Pancreas (tissue), 10 donors: Measurements from ENCODE around the gene TARP.

Experiments used
- ATAC-seq, 4 donors: fragments of 200-7000 bp; cut with Tn5 transposase; one replicate each; pipeline versions ENCODE4 v1.8.0 to v1.9.1; 2020; ENCODE audit warnings: mild to moderate bottlenecking in 4 of 4, moderate library complexity in 4 of 4
- DNase-seq, 6 donors: peaks; one replicate each; pipeline ENCODE4 v3.0.0-alpha.2; 2020
- FAIRE-seq: peaks from 2 replicates; lab custom pipeline; 2012; peaks lifted over from hg19 to GRCh38; lab: Jason Lieb, UNC
- H3K27ac ChIP-seq, 4 donors: fragments of 200-600 bp; sonication (generic); 1 replicate in 3 of 4; 2 replicates in 1 of 4; pipeline versions ENCODE4 v1.5.0 to v1.8.0; 2020
- H3K27me3 ChIP-seq, 4 donors: fragments of 200-600 bp; one replicate each; pipeline ENCODE4 v1.8.0; 2021
- H3K36me3 ChIP-seq, 3 donors: fragments of 200-600 bp; sonication (generic) in 1 of 3; one replicate each; pipeline versions ENCODE4 v1.5.0 to v1.8.0; 2020 to 2021
- H3K4me1 ChIP-seq, 3 donors: fragments of 200-600 bp; one replicate each; pipeline ENCODE4 v1.8.0; 2021
- H3K4me3 ChIP-seq, 4 donors: fragments of 200-600 bp; sonication (generic) in 2 of 4; one replicate each; pipeline versions ENCODE4 v1.5.0 to v1.8.0; 2020 to 2021
- H3K9me3 ChIP-seq, 4 donors: fragments of 200-600 bp; one replicate each; pipeline ENCODE4 v1.8.0; 2021
- WGBS, 2 donors: extraction: QIAGEN DNeasy Blood & Tissue Kit; methylation state at CpG; one replicate each; pipeline ENCODE4 v1.1.7; 2013; 5-methylcytosine and 5-hydroxymethylcytosine counted together
- intact Hi-C, 3 donors: fragments of 100-400 bp; cut with DNase I; formaldehyde crosslinking; loops; one replicate each; pipeline versions ENCODE4 v1.11.1 to v1.14.2; 2022
- TF ChIP-seq, protein P1 (sequence below), 4 donors: fragments of 200-600 bp; sonication (generic) in 3 of 4; IDR thresholded peaks; one replicate each; pipeline versions ENCODE4 v1.5.0 to v1.8.0; 2021; ENCODE audit warnings: antibody characterized with exemption in 4 of 4
- donor health status: healthy with polysubstance abuse.
- donor health status: DM: no; HTN: no; CAD: no; lungs with moderate emphysema.
- donor health status: DM: no; HTN: no; CAD: no.
- donor health status: control.
- donor health status: control.
- donor health status: Bipolar disorder and iron deficiency.
- donor health status: DM: yes; HTN: yes; CAD: no.
- donor health status: DM: no; HTN: no; CAD: no.
- donor health status: DM: no; HTN: no; CAD: no.
- donor health status: DM: yes; HTN: yes; CAD: no.

Gene TARP

DNA sequence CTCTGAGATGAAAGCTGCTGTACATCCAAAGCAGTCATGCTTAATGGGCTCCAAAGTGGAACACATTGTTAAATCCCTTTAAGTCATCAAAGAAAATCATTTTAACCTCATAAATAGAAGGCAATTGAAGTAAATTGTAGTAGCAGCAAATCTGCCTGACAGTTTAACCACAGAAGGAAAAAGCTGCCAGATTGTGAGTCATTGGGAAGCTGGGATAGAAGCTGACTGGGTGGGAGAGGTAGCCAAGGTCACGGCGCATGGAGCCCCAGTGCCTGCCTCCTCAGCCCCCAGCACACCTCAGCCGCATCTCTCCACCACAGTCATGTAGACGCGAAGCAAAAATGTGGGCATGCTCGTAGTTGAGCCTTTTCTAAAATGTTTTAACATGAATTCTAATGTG is 44.0 kb downstream of the TARP start:
- H3K27me3 ChIP-seq, result no peaks in the 10 kb centered on the region
- no peak overlapping the region for H3K27ac ChIP-seq
- intact Hi-C loops, result loop anchor here in 2 of 3 donors (10.0 kb wide), 2 partner anchors 325 to 335 kb away; no protein-coding TSS in a partner anchor
- H3K4me1 ChIP-seq, result no peaks in the 10 kb centered on the region
- 95 to 96% methylated on average over 6 of the region's 6 CpGs for WGBS, 2 donors
- H3K36me3 ChIP-seq, result peaks cover 0 to 13% (median 5%) of the 10 kb centered on the region in 3 donors
- no peak overlapping the region for H3K4me3 ChIP-seq
- FAIRE-seq (no peak), ATAC-seq (no peak), DNase-seq (no peak)
- TF ChIP-seq, protein P1, sequence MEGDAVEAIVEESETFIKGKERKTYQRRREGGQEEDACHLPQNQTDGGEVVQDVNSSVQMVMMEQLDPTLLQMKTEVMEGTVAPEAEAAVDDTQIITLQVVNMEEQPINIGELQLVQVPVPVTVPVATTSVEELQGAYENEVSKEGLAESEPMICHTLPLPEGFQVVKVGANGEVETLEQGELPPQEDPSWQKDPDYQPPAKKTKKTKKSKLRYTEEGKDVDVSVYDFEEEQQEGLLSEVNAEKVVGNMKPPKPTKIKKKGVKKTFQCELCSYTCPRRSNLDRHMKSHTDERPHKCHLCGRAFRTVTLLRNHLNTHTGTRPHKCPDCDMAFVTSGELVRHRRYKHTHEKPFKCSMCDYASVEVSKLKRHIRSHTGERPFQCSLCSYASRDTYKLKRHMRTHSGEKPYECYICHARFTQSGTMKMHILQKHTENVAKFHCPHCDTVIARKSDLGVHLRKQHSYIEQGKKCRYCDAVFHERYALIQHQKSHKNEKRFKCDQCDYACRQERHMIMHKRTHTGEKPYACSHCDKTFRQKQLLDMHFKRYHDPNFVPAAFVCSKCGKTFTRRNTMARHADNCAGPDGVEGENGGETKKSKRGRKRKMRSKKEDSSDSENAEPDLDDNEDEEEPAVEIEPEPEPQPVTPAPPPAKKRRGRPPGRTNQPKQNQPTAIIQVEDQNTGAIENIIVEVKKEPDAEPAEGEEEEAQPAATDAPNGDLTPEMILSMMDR (IDR thresholded peaks at IDR 0.05), result no peak
- no peaks in the 10 kb centered on the region for H3K9me3 ChIP-seq

DNA sequence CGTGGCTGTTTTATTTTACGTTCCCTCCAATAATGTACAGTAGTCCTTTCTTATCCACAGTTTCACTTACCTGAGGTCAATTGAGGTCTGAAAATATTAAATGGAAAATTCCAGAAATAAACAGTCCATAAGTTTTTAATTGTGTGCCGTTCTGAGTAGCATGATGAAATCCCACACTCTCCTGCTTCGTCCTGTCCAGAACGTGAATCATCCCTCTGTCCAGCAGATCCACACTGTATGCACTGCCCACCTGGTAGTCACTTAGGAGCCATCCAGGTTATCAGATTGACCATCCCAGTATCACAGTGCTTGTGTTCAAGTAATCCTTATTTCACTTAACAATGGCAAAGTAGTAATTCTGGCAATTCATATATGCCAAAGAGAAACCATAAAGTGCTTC is 49.0 kb downstream of the TARP start:
- TF ChIP-seq, protein P1 (IDR thresholded peaks at IDR 0.05), result no peak
- Histone ChIP-seq H3K27ac (no peak overlapping the region), H3K4me3 (no peak overlapping the region), H3K4me1 (no peaks in the 10 kb centered on the region), H3K36me3 (peaks cover 0 to 17% (median 5%) of the 10 kb centered on the region in 3 donors), H3K27me3 (no peaks in the 10 kb centered on the region), H3K9me3 (no peaks in the 10 kb centered on the region)
- intact Hi-C loops, result loop anchor here (5.0 to 10.0 kb wide), 3 partner anchors 117 to 330 kb away; no protein-coding TSS in a partner anchor
- FAIRE-seq (no peak), DNase-seq (no peak), ATAC-seq (no peak)
- WGBS, 2 donors, result 85 to 92% methylated on average over 5 of the region's 5 CpGs

DNA sequence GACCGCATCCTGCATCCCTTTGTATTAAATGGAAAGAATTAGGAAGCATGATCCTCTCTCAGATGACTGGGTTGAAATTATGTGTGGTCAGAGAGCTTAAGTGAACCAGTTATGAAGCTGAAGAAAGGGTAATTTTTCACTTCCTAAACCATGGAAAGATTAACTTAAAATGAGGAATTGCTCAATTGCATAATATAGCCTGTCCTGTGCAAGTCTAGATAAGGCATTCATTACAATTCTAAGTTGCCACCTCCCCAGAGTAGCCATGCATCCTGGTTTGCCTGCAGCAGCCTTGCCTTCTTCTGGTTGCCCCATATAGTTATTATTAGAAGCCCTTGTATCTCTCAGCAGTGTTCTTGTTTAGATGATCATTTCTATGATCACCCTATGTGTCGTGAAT is 50.1 kb downstream of the TARP start:
- Histone ChIP-seq H3K4me1 (no peaks in the 10 kb centered on the region), H3K36me3 (peaks cover 0 to 13% (median 0%) of the 10 kb centered on the region in 3 donors), H3K27me3 (no peaks in the 10 kb centered on the region), H3K27ac (no peak overlapping the region), H3K4me3 (no peak overlapping the region), H3K9me3 (no peaks in the 10 kb centered on the region)
- TF ChIP-seq, protein P1 (IDR thresholded peaks at IDR 0.05), result no peak
- intact Hi-C loops, result loop anchor here (5.0 to 10.0 kb wide), 3 partner anchors 116 to 329 kb away; no protein-coding TSS in a partner anchor
- DNase-seq (no peak), ATAC-seq (no peak), FAIRE-seq (no peak)
- 85 to 93% methylated on average over 2 of the region's 2 CpGs for WGBS, 2 donors

DNA sequence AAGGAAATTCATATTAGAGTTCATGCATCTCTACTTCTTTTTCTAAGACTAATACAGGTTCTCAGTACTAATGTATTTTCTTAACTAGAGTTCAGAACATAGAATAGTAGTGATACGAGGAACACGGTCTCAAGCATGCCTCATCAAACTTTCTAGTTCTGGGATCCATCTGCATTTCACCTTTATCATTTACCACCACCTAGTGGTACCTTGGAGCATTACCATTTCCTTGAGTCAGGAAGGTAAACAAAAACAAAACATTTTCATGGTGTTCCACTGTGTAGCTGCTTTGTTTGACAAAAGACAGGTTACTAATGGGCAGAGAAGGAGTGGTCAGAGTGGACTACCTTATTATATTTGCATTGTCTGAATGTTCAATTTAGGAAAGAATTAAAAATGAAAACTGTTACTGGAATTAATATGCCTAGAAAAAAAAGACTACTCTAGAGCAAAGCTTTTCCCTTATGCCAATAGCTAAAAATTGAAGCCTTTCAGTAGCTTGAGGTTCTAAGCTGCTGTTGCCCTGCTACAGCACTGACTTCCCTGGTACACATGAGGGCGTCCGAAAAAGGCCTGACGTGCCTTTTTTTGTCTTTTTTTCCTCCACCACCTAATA is 50.8 kb downstream of the TARP start:
- no peak overlapping the region for H3K27ac ChIP-seq
- ATAC-seq, result peak; percentile 88 to 97 (median 93)
- H3K4me1 ChIP-seq, result no peaks in the 10 kb centered on the region
- DNase-seq, result peak in 2 of 6 donors; percentile 17 to 29
- H3K4me3 ChIP-seq, result no peak overlapping the region
- no peaks in the 10 kb centered on the region for H3K9me3 ChIP-seq
- H3K27me3 ChIP-seq, result no peaks in the 10 kb centered on the region
- intact Hi-C loops, result loop anchor here (5.0 to 10.0 kb wide), 3 partner anchors 115 to 328 kb away; no protein-coding TSS in a partner anchor
- peak; percentile 88 for FAIRE-seq
- TF ChIP-seq, protein P1 (IDR thresholded peaks at IDR 0.05), result peak; percentile 68 to 85 (median 76)
- 60% methylated on average over 5 of the region's 5 CpGs for WGBS, 2 donors
- H3K36me3 ChIP-seq, result peaks cover 0 to 14% (median 0%) of the 10 kb centered on the region in 3 donors

DNA sequence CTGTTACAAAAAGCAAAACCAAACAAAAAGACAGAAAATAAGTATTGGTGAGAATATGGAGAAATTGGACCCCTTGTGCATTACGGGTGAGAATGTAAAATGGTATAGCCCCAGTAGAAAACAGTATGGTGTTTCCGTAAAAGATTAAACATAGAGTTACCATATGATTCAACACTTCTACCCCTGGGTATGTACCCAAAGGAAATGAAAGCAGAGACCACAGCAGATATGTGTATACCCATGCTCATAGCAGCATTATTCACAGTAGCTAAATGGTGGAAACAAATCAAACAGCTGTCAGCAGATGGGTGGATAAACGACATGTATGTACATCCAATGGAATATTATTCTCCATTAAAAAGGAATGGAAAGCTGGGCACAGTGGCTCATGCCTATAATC is 53.0 kb downstream of the TARP start:
- FAIRE-seq (no peak), DNase-seq (no peak), ATAC-seq (no peak)
- Histone ChIP-seq H3K27me3 (no peaks in the 10 kb centered on the region), H3K4me1 (peaks cover 0 to 6% (median 3%) of the 10 kb centered on the region in 3 donors), H3K9me3 (no peaks in the 10 kb centered on the region), H3K4me3 (no peak overlapping the region), H3K36me3 (peaks cover 0 to 22% (median 0%) of the 10 kb centered on the region in 3 donors), H3K27ac (no peak overlapping the region)
- intact Hi-C loops, result loop anchor here (5.0 to 10.0 kb wide), 3 partner anchors 113 to 326 kb away; no protein-coding TSS in a partner anchor
- TF ChIP-seq, protein P1 (IDR thresholded peaks at IDR 0.05), result no peak
- WGBS, 2 donors, result 83 to 89% methylated on average over 3 of the region's 3 CpGs
